ENCODE data around the gene RFPL1.
A peak's percentile ranks its signal among the peaks of the same experiment; 100 is the strongest.
"Not testable (repeated sequence)": the region's sequence is repeated elsewhere in the genome, so short reads cannot be mapped to it uniquely, and the experiment has no call there.

The RFPL1 gene

DNA sequence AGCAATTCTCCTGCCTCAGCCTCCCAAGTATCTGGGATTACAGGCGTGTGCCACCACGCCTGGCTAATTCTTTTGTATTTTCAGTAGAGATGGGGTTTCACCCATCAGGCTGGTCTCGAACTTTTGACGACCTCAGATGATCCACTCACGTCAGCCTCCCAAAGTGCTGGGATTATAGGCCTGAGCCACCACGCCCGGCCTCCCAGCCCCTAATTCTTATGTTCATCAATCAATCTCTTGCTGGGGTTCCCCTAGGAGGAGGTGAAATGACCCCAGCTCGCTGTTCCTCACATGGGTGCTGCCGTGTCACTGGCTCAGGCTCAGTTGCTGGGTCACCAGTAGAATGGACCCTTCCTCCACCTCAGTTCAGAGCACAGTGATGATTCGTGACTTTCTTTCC lies at the start of gene RFPL1:
TSS of gene RFPL1 (plus strand) at position 301 of the 400 bp plus-strand sequence.
- DNase-seq (ENCODE audit: low read depth); H3K4me3 ChIP-seq (ENCODE audit: control insufficient read depth, low read depth, low read length): not testable (repeated sequence)

- DNase-seq (ENCODE audit: low read depth) = no peak
- TF ChIP-seq CTCF (IDR thresholded peaks at IDR 0.05; ENCODE audit: control insufficient read depth, insufficient read depth, low read depth, low read length, missing control alignments) = no peak
- peak overlapping the region; percentile 82 for H3K4me3 ChIP-seq (ENCODE audit: control insufficient read depth, low read depth, low read length)
Observed at GRCh38 chr22:29388759-29389090, 49.7 kb upstream of the RFPL1 start.

DNA sequence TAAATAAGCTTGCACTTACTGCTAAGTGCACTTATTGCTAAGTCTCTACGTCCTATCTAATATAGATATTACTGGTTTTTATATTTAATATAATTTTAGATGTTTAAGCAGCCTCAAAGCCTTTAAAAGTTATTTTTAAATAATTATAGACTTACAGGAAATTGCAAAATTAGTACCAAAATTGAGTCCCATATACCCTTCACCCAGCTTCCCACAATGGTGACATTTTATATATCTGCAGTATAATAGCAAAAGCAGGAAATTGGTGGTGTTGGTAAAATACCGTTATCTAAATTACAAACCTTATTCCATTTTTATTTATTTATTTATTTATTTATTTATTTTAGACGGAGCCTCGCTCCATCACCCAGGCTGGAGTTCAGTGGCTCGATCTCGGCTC lies 48.1 kb upstream of the RFPL1 start:
- no peak for TF ChIP-seq CTCF (IDR thresholded peaks at IDR 0.05; ENCODE audit: control insufficient read depth, insufficient read depth, low read depth, low read length, missing control alignments)

GRCh38 chr22:29391546-29391945 lies 46.8 kb upstream of the RFPL1 start:
- H3K4me3 ChIP-seq (ENCODE audit: control insufficient read depth, low read depth, low read length) = no peak overlapping the region
- TF ChIP-seq CTCF (IDR thresholded peaks at IDR 0.05; ENCODE audit: control insufficient read depth, insufficient read depth, low read depth, low read length, missing control alignments) = no peak
- no peak for DNase-seq (ENCODE audit: low read depth)

More for the DNA sequence above, 48.1 kb upstream of the RFPL1 start:
- H3K4me3 ChIP-seq (ENCODE audit: control insufficient read depth, low read depth, low read length) = no peak overlapping the region
- no peak for DNase-seq (ENCODE audit: low read depth)

DNA sequence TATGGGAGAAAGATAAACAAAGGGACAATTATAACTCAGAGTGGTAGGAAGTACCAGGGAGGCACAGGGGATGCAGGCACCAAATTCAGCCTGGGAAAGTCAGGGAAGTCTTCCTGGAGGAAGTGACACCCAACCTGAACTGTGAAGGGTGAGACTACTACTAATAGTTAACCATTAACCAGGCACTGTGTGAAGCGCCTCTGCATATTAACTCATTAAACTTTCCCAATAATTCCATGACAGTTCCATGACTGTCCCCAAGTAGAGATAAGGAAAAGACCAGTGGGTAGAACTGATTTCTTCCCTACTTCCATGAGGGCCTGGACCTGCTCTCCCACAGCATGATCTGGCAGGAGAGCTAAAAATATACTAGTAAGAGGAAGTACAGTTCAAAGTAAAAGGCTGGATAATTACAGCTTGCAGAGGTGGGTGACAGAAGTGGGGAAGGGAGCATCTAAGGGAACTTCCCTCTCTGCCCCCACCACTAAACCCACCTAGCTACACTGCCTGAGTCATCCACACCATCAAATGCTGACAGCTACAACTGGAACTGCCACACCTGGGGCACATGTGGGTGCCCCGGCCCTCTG lies 45.3 kb upstream of the RFPL1 start:
- H3K4me3 ChIP-seq (ENCODE audit: control insufficient read depth, low read depth, low read length) = no peak overlapping the region

GRCh38 chr22:29394931-29395581 lies 43.3 kb upstream of the RFPL1 start:
- H3K4me3 ChIP-seq (ENCODE audit: control insufficient read depth, low read depth, low read length) = no peak overlapping the region
- DNase-seq (ENCODE audit: low read depth) = no peak
- TF ChIP-seq CTCF (IDR thresholded peaks at IDR 0.05; ENCODE audit: control insufficient read depth, insufficient read depth, low read depth, low read length, missing control alignments) = peak; percentile 84

More for the DNA sequence above, 45.3 kb upstream of the RFPL1 start:
- no peak for DNase-seq (ENCODE audit: low read depth)
- TF ChIP-seq CTCF (IDR thresholded peaks at IDR 0.05; ENCODE audit: control insufficient read depth, insufficient read depth, low read depth, low read length, missing control alignments) = no peak

DNA sequence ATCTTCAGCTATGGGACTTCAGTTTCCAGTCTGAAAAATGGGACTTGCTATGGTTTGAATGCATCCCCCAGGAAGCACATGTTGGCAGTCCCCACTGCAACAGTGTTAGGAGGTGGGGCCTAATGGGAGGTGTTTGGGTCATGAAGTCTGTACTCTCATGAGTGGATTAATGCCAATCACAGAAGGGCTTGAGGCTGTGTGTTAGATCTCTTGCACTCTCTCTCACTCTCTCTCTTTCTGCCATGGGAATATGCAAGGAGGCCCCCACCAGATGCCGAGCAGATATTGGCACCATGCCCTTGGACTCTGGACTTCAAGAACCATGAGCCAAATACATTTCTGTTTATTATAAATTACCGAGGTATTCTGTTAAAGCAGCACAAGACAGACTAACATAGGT lies 42.3 kb upstream of the RFPL1 start:
- H3K4me3 ChIP-seq (ENCODE audit: control insufficient read depth, low read depth, low read length) = no peak overlapping the region
- no peak for DNase-seq (ENCODE audit: low read depth)
- no peak for TF ChIP-seq CTCF (IDR thresholded peaks at IDR 0.05; ENCODE audit: control insufficient read depth, insufficient read depth, low read depth, low read length, missing control alignments)
